ENCODE measurements around the gene AREG.

DNA sequence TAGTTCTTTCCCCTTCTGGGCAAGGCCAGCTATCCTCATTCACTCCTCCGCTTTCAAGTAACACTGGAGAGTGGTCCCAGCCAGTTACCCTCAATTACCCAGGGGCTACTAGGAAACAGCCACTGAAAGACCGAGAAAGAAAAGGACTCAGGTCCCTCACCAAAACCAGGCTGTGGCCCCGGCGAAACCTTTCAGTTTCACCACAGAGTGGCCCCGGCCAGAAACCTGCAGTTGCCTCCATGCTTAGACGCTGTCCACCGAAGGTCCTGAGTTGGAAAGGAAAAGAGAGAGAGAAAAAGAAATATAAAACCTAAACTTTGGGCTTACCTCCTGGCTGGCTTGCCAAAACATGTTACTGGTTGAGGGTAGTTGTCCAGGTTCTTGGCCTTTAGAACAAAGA, 5.0 kb upstream of the AREG start:
- TF ChIP-seq POLR2AphosphoS5 (IDR thresholded peaks at IDR 0.05; ENCODE audit: borderline replicate concordance, low read depth, low read length) (no peak), EZH2 (IDR thresholded peaks at IDR 0.05) (no peak)
